GM21529 (cell line): ENCODE data around the gene GRIK4.

ENCODE experiments used
- ATAC-seq: cut with Tn5 transposase; IDR thresholded peaks from one replicate; pipeline ENCODE4 v1.9.1; 2021; ENCODE audit not compliant: unreplicated experiment

The GRIK4 gene

DNA sequence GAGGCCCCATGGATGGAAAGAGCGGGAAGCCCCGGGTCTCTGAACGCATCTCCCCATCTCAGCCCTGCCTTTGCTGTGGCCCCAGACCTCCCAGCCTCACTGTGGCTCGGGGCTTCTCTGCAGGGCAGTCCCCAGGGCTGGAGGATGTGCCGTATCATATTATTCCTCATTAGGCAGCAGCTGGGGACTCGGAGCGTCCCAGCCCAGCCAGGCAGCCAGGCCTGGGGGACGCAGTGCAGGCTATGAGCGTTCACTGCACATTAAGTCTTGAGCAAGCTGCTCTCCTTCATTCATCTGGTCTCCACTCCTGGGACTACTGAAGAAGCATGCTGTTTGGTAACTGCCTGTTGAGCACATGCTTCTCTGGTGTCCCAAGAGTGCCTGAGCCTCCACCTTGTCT, 285.6 kb downstream of the GRIK4 start:
- no peak for ATAC-seq

DNA sequence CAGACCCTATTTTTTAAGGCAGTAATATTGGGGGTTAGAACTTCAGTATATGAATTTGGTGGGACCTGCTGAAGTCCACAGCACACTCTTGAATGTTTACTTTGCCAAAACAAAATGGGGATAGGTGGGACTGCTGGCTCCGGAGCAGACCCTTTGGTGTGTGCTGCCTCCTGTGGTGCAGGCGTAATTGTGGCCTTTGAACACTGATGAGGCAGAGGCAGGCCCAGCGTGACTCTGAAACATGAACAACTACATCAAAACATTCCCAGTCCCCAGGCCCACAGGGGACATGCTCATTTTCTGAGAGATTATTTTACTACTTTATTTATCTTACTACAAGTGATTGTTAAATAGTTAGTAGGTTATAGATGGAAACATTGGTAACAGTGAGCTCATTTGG, 287.3 kb downstream of the GRIK4 start:
- no peak for ATAC-seq

DNA sequence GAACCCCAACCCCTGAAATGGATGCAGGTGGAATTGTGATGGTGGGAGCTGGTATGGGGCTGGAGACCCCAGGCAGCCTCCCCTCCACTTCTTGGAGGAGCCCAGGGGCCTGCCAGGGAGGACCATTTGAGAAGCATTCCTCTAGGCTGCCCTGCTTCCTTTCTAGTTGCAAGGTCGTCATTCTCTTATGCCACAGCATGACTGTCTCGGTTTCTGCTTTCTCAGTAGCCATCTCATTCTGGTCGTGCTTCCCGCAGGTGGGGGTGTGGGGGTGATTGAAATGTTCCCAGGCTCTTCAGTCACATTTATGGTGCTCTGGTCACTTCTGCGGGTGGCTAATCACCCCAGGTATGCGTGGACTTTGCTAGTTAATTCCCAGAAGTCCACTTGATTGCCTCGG, 288.7 kb downstream of the GRIK4 start:
- ATAC-seq: no peak

DNA sequence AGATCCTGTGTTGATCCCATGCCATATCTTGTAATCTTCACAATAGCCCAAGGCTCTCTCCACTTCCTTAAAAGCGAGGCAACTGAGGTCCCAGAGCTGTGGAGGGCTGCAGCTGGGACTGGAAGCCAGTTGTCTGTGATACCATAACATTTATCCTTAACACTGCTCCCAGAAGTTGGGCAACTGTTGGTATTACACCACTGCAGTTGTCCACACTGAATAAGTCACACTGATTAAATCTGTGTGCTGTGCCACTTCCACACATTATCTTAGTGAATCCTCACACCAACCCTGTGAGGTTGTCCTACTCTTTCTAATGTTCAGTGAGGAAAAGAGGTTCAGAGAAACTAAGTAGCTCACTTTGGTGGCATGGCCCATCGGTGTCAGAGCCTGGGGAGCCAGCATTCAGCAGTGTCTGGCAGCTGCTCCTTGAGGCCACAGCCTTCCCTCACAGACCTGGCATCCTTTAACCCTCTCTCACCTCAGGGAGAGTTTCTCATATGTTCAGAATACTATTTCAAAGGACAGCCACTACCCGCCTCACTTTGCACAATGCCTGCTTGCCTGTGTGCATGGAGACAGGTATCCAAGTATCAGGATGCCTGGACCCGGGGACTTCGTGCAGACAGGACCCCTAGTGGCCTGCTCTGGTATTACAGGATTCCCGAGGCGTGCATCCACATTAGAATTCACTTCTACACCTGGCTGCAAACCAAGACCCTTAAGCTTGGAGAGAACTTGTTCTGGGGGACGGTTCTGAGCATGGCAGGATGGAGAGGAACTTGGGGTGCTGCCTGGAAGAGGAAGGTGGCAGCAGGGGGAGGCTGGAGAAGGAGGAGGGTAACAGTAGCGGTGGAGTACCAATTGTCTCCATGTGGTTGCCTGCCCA, 290.5 kb downstream of the GRIK4 start:
- ATAC-seq: no peak

DNA sequence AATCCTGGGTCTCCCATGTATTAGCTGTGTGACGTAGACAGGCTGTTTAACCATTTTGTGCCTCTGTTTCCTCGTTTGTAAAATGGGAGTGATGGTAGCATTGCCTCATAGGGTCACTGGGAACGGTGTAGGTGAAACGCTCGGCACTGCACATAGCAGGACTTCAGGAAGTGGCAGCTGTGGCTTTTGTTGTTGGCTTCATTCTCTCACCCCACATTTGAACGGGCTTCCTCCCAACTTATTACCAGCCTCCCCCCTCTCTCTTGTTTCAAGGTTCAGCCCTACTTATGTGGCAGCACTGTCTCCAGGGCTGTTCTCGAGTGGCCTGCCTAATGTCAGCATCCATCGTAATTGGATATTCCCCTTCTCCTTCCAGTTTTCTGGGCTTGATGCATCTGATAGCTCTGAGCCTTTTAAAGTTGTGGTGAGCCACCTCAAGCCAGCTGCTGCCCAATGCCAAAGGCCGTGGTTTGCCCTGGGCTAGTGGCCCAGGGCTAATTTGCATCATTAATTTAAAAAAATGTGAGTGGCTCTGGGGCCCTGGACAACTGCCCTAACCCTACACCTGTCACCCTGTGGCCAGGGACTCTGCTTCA, 294.5 kb downstream of the GRIK4 start:
- ATAC-seq: no peak

DNA sequence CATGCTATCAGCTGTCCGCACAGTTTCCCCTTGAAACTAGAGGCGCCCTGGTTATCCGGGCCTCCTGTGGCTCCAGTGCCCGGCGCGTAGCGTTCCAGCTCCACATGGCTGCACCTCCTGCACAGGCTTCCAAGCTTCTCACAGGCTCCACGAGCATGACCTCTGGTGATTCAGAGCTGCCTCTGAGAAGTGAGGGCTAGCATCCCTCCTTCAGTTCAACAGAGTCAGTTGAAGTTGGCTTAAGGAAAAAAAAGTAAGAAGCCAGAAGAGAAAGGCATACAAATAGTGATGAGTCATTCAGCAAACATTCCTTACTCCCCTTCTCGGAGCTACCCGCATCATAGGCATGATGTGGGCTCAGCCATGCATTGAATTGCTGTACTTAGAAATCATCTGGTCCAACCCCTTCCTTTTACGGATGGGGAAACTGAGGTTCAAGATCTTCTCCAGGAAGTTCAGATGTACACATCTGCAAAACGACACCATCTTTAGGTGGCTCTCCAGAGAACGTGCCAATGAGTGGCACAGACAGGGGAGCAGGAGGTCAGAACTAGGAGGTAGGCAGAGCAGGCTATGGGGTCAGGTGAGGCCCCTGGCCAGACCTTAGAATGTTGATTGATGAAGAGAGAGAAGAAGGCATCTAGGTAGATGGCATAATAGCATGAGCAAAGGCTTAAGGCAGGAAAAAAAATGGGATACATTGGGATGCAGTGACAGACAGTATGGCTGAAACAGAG, 296.0 kb downstream of the GRIK4 start:
- ATAC-seq: no peak

DNA sequence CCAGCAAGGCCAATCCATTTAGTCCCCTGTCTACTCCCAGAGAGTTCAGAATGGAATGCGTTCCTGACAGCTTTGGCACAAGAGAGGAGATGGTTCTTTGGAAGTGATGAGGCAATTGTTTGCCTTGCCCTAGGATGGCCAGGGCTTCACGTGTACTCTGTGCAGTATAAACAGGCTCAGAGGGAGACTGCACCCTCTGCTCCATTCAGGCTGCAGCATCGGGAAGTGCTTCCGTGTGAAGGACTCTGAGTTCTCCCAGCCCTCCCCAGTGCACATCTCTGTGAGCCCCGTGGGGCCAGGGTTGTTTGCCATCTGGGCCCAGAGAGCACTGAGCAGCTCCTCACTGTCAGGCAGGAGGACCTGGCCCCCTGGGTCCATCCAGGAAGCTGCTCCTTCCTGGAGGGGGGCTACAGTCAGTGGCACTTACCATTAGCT, 297.1 kb downstream of the GRIK4 start:
- ATAC-seq: no peak

DNA sequence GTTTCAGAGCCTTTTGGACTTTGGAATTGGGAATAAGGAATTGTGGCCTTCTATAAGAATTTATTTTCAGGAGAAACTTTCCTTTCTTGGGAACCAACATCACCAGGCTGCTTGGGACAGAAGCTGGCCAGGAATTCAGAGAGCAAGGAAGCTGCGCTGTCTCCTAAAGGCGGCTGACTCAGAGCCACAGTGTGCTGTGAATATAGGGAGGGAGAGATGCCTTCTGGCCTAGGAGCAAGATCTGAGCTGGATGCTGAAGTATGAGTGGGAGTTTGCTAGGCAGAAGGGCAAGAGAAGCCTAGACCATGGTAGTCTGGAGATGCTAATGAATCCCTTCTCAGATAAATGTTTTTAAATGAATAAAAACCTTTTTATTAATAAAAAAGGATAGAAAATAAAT, 298.7 kb downstream of the GRIK4 start:
- ATAC-seq: no peak

DNA sequence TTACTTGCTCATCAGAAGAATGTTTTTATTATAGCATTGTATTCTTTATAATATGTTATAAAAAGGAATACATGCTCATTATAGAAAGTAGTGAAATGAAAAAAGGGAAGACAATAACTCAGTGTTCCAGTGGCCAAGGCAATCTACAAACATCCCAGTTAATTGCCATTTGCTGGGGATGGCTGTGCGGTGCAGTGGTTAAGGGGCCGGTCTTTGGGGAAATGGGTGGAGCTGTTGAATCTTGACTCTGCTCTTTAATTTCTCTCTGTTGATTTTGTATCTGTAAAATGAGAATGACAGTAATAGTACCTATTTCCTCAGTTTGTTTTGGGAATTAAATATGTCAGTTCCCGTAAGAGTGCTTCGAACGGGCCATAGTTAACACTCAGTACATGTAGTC, 299.7 kb downstream of the GRIK4 start:
- no peak for ATAC-seq

DNA sequence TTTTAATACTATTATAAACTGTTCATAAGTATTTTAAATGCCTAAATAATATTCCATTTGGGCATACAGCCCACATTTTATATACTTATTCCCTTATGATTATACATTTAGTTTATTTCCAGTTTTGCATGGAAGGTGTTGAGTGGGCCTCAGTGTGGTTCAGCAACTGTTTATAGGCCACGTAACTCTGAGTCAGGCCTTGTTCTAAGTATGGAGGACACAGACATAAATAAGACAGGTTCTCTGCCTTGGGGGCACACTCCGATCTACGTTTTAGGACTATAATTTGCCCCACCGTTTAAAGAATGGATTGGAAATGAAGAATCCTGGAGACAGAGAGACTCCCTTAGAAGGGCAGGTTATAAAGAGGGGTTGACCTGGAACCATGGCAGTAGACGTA, 300.2 kb downstream of the GRIK4 start:
- ATAC-seq: no peak

DNA sequence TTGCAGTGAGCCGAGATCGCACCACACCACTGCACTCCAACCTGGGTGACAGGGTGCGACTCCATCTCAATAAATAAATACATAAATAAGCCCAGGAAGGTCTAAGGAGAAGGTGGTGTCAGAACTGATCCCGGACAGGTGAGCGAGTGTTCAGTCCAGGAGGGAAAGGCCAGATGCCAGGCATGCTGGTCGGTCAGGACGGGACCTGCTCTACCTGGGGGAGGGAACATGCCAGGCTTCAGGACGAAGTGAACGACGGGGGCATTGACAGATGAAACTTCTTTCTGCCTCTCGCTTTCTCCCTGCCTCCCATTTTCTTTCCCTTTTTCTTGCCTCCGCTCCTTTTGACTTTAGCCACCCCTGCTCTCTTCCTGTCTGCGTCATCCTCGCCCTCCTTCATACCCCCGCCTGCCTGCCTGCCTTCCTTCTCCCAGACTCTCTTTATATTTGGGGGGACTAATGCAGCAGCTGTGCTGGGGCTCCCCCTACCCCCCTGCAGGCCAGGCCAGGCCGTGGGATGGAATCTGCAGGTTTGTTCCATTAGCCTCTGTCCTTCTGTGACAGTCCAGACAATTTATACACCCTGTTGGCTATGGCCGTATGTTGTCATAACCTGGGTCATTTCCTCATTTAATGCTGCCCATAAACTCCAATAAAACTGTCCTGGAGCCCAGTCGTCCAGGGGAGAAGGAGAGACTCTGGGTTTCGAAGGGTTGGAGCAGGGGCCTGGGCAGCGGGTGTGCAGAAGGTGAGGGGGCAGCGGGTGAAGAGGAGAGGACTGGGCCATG, 303.2 kb downstream of the GRIK4 start:
- no peak for ATAC-seq

DNA sequence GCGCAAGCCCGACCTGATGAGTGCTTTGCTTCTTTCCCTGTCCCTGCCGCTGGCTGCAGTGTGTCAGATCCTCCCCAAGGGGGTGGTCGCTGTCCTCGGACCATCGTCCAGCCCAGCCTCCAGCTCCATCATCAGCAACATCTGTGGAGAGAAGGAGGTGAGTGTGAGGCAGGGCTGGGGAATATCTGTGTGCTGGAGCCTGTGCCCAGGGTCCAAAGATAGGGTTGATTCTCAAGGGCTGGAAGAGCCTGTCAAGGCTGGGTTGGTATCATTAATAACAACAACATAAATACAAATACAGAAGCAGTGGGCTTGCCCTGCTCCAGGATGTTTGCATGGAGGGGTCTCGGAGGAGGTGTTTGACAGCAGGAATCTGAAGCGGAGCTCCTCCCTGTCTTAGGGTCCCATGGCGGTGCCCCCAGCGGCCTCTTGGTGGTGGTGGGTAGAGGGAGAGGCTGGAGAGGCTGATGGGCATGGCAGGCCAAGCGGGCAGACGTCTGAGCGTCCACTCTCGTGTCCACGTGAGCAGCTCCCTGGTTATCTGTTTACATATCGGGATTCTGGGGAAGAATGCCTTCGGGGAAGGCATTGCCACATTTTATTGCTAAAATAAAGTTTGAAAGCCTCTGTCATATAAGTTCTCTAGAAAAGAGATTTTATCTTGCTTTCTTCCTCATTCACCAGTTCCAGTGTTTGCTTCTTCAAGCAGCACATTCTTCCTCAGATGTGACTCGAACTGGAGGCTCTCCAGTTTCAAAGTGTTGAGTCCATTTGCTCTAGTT, 304.0 kb downstream of the GRIK4 start:
- ATAC-seq: no peak

DNA sequence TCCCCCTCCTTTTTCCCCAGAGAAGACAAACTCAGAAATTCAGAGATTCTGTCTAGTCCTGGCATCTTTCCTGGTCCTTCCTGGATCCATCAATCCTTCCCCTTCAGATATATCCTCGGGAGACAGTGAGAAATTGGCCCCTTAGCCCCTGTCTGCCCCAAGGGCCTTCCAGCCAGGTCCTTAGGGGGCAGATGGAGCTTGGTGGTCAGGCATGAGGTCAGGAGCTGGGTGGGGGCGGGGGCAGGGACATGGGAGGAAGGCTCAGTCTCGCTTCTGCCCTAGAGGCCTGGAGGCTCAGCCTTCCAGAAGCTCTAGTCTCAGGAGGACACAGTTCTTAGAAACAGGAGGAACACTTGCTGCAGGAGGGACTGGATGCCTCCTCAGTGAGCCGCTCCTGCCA, 304.6 kb downstream of the GRIK4 start:
- no peak for ATAC-seq

DNA sequence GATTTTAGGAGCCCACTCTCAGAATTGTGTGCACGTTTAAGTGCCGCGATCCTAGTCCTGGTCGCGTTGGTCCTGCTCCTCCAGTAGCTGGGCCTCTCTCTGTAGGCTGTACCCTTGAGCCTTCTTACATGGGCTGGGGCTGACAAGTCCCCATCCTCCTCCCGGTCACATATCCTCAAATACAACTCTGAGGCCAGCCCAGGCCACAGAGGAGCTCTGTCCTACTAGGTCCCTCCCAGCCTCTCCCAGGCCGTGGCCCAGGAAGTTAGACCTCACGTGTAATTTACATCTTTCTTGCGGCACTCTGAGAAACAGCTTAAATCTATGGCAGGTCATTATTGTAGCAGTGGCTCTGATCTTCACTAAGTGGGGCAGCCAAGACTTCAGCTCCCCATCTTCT, 305.2 kb downstream of the GRIK4 start:
- no peak for ATAC-seq

DNA sequence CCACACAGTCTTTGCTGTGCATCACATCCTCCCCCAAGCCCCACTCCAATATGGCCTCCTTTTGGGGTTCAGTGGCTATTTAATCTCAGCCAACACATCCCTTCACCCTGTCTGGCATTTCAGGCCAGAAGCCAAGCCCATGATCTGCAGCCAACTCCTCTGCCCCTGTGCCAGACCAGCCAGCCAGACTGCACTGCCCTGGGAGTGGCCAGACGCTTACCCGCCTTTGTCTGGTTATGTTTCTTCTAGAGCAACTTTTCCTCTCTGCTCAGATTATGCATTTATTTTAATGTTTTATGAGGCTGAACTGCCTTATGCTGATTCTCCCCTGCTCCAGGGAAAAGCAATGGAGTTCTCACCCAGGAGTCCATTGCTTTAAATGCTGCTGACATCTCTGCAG, 305.6 kb downstream of the GRIK4 start:
- ATAC-seq: no peak

DNA sequence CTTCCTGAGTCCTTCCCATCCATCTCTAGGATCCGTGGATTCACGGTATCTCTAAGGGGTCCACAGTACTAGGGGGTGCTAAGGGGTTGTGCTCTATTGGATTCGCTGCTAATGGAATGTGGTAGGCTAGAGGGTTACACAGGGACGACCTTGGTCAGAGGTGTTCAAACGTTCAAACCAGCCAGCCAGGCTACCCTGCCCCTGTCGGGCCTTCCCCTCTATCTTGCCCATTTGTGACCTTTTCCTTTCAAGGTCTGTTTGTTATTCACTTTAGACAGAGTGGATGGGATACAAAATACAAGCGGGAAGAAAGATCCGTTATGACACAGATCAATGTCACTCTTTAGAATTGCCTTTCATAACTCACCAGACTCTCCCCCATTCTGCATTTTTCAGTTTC, 306.5 kb downstream of the GRIK4 start:
- no peak for ATAC-seq

DNA sequence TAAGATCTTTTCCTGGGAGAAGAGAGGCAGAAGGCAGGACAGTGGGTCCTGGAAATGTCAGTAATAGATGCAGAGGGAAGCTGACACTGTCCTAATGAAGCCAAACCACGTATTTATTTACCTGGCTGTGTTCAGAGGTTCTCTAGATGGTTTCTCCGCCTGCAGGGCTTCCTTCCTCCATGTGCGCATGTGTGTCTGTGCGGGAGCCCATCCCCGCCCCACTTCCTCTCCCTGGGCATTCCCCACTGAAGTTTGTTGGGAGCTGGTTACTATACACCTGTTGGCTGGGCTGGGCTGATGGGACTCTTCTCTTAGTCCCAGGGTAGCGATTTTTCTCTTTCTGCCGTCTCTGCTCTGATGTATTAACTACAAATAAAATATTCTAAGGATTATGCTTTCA, 307.5 kb downstream of the GRIK4 start:
- ATAC-seq: no peak

DNA sequence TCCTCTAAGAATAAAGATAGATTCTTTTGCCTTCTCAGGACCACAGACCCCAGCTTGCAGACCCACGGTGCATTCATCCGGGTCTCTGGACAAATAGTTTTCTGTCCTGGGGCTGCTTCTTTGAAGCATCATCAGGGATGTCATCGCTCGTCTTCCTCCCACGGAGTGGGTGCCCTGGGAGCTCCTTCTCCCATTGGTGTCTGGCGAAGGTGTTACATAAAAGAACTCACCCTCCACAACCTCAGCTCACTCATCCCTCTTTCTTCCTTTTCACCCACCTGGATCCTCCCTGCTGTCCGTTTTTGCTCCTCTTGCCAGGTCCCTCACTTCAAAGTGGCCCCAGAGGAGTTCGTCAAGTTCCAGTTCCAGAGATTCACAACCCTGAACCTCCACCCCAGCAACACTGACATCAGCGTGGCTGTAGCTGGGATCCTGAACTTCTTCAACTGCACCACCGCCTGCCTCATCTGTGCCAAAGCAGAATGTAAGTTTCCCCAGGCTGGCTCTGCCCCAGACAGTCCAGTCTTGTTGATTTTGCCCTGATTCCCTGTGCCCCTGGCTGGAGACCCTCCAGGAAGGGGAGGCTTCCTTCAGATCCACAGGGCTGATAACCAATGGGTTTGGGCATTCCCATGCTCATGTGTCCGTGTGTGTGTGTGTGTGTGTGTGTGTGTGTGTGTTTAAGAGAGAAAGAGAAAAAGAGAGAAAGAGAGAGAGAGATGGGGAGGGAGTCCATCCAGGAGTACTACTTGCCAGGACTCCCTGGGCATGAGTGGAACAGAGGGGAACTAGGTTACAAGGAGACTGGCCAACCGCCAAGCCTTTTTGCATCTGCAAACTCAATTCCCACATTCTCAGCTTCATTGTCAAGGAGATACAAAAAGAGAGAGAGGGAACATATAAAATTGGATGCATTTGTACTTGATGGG, 308.2 kb downstream of the GRIK4 start:
- ATAC-seq: no peak

DNA sequence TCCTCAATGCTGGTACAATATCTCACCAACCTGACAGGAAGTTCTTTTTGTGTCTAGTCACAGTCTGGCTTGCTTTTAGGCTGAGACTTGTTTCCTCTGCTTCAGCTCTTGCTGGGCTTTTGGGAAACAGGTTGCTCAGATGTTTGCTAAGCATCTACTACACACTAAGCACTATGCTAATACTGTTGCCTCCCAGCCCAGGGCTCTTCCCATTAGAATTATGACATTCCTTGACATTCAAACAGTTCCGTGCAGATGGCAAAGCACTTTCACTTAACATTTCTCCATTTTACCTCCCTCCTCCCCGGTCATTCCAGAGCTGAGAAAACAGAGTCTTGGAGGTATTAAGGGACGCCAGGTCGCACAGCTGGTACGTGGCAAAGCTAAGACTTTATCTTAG, 311.6 kb downstream of the GRIK4 start:
- no peak for ATAC-seq
